Measurements from ENCODE around the gene RASAL3. TPM values are rescaled to one million over a fixed set of nuclear protein-coding genes. Genes with fewer than 3 reads are reported as not detected.
"Not testable (repeated sequence)": the region's sequence is repeated elsewhere in the genome, so short reads cannot be mapped to it uniquely, and the experiment has no call there.

The RASAL3 gene
- total RNA-seq: 1 to 10 TPM; 3.4 to 4.4 TPM
- long read RNA-seq, partial matches to known transcripts: 2 of 2 reads
- long read RNA-seq, other reads (novel, unspliced or antisense): 0 of 2 reads

- intact Hi-C loops (cut with DNase I, micrococcal nuclease): loop anchor here in 1 of 2 donors (10.0 kb wide), 1 partner anchor 90 kb away; no protein-coding TSS in a partner anchor
- DNase-seq (peak in 1 of 2 donors; percentile 54), ATAC-seq (peak; percentile 35)
Observed at GRCh38 chr19:15464394-15465385, at the start of gene RASAL3. RASAL3 (minus strand) TSS chr19:15464544; CDS start chr19:15464358, 186 bp downstream.

- DNase-seq: no peak
- no peak for ATAC-seq
- intact Hi-C loops (cut with DNase I, micrococcal nuclease): no loop called here
Observed at GRCh38 chr19:15511671-15512424, 47.5 kb upstream of the RASAL3 start.

- intact Hi-C loops (cut with DNase I, micrococcal nuclease): no loop called here
- ATAC-seq (no peak), DNase-seq (no peak)
Observed at GRCh38 chr19:15508035-15508710, 43.8 kb upstream of the RASAL3 start, which contains the start of gene CYP4F22. CYP4F22 (plus strand) TSS chr19:15508525; CDS start chr19:15525337, 16,812 bp downstream.

GRCh38 chr19:15507068-15508034 lies 43.0 kb upstream of the RASAL3 start:
- DNase-seq (no peak), ATAC-seq (no peak)
- intact Hi-C loops (cut with DNase I, micrococcal nuclease): no loop called here

GRCh38 chr19:15506074-15506571 lies 41.8 kb upstream of the RASAL3 start:
- DNase-seq (no peak), ATAC-seq (no peak)
- intact Hi-C loops (cut with DNase I, micrococcal nuclease): no loop called here

- ATAC-seq (no peak), DNase-seq (no peak)
- intact Hi-C loops (cut with DNase I, micrococcal nuclease): no loop called here
Observed at GRCh38 chr19:15502264-15502663, 37.9 kb upstream of the RASAL3 start.

- intact Hi-C loops (cut with DNase I, micrococcal nuclease): no loop called here
- no peak for ATAC-seq
Observed at GRCh38 chr19:15501596-15501995, 37.3 kb upstream of the RASAL3 start.

GRCh38 chr19:15498910-15499309 lies 34.6 kb upstream of the RASAL3 start:
- intact Hi-C loops (cut with DNase I, micrococcal nuclease): no loop called here
- DNase-seq (no peak), ATAC-seq (no peak)

More at GRCh38 chr19:15501596-15501995, 37.3 kb upstream of the RASAL3 start:
- DNase-seq: no peak

GRCh38 chr19:15498156-15498858 lies 34.0 kb upstream of the RASAL3 start:
- intact Hi-C loops (cut with DNase I, micrococcal nuclease): no loop called here
- DNase-seq: no peak
- no peak for ATAC-seq

GRCh38 chr19:15495151-15495550 lies 30.8 kb upstream of the RASAL3 start:
- intact Hi-C loops (cut with DNase I, micrococcal nuclease): no loop called here
- no peak for ATAC-seq
- no peak for DNase-seq

- no peak for ATAC-seq
- no peak for DNase-seq
- intact Hi-C loops (cut with DNase I, micrococcal nuclease): no loop called here
Observed at GRCh38 chr19:15488489-15489226, 24.3 kb upstream of the RASAL3 start.

- intact Hi-C loops (cut with DNase I, micrococcal nuclease): no loop called here
Observed at GRCh38 chr19:15487038-15487437, 22.7 kb upstream of the RASAL3 start.

GRCh38 chr19:15485768-15486167 lies 21.4 kb upstream of the RASAL3 start:
- intact Hi-C loops (cut with DNase I, micrococcal nuclease); DNase-seq; ATAC-seq: not testable (repeated sequence)

More at GRCh38 chr19:15487038-15487437, 22.7 kb upstream of the RASAL3 start:
- no peak for ATAC-seq
- DNase-seq: no peak

- ATAC-seq; DNase-seq; intact Hi-C loops (cut with DNase I, micrococcal nuclease): not testable (repeated sequence)
Observed at GRCh38 chr19:15480996-15481395, 16.7 kb upstream of the RASAL3 start.

- no peak for ATAC-seq
- DNase-seq: no peak
- intact Hi-C loops (cut with DNase I, micrococcal nuclease): no loop called here
Observed at GRCh38 chr19:15479391-15480345, 15.3 kb upstream of the RASAL3 start, which contains the start of gene PGLYRP2. PGLYRP2 (minus strand) TSS chr19:15479501; CDS start chr19:15479371, 130 bp downstream.
